Naive thymus-derived CD4-positive, alpha-beta T cell (primary cell): ENCODE data around the gene TGFBR3. TPM values are rescaled to one million over a fixed set of nuclear protein-coding genes. Genes with fewer than 3 reads are reported as not detected.

ENCODE experiments used
- ATAC-seq: fragments of 150-1000 bp; cut with Tn5 transposase; 2 replicates; pipeline ENCODE4 v1.10.0; 2021; ENCODE audit warnings: mild to moderate bottlenecking, moderate library complexity
- CTCF ChIA-PET: fragments of 350-600 bp; sonication (Branson Sonifier 250); formaldehyde crosslinking; loops from one replicate; lab custom pipeline; 2021; ENCODE audit warnings: antibody characterized with exemption; lab: Charles Lee
- POLR2A ChIA-PET: fragments of 350-600 bp; sonication (Branson Sonifier 250); formaldehyde crosslinking; loops from one replicate; lab custom pipeline; 2021; ENCODE audit warnings: antibody characterized with exemption, inconsistent platforms; lab: Charles Lee
- DNase-seq, 9 donors: peaks; one replicate each; pipeline versions ENCODE4 v3.0.0 to v3.0.0-alpha.2; 2020 to 2022; ENCODE audit warnings: mixed read lengths in 1 of 9
- H3K27ac ChIP-seq: one replicate; pipeline ENCODE4 v1.7.0; 2013; ENCODE audit warnings: mild to moderate bottlenecking, low read depth, low read length, moderate library complexity
- H3K27me3 ChIP-seq, 2 donors: one replicate each; pipeline ENCODE4 v1.7.0; 2013; ENCODE audit warnings: low read length in 2 of 2, mild to moderate bottlenecking in 2 of 2, moderate library complexity in 2 of 2; ENCODE audit not compliant: control insufficient read depth in 2 of 2, insufficient read depth in 2 of 2
- H3K36me3 ChIP-seq, 3 experiments: 1 replicate in 2 of 3; 2 replicates in 1 of 3; pipeline ENCODE4 v1.7.0; 2013; ENCODE audit warnings: low read length in 3 of 3, mild to moderate bottlenecking in 3 of 3, moderate library complexity in 1 of 3; ENCODE audit not compliant: insufficient read depth in 3 of 3, control insufficient read depth in 2 of 3
- H3K4me1 ChIP-seq, 2 donors: one replicate each; pipeline ENCODE4 v1.7.0; 2013; ENCODE audit warnings: low read length in 2 of 2, mild to moderate bottlenecking in 2 of 2, moderate library complexity in 1 of 2; ENCODE audit not compliant: control insufficient read depth in 2 of 2, insufficient read depth in 2 of 2
- H3K4me3 ChIP-seq: 2 replicates; pipeline ENCODE4 v1.7.0; 2013; ENCODE audit warnings: mild to moderate bottlenecking, low read length
- H3K9me3 ChIP-seq, 3 experiments: 1 replicate in 2 of 3; 2 replicates in 1 of 3; pipeline ENCODE4 v1.7.0; 2013; ENCODE audit warnings: low read length in 3 of 3; ENCODE audit not compliant: control insufficient read depth in 2 of 3
- H3K27ac Mint-ChIP-seq, 9 donors: one replicate each; pipeline ENCODE4 v1.8.0; 2020 to 2022; ENCODE audit warnings: mixed read lengths in 9 of 9, mild to moderate bottlenecking in 8 of 9, moderate library complexity in 5 of 9, inconsistent platforms in 2 of 9
- H3K27me3 Mint-ChIP-seq, 5 donors: one replicate each; pipeline ENCODE4 v1.8.0; 2021 to 2022; ENCODE audit warnings: mixed read lengths in 5 of 5, mild to moderate bottlenecking in 1 of 5
- H3K36me3 Mint-ChIP-seq, 5 donors: one replicate each; pipeline ENCODE4 v1.8.0; 2020 to 2022; ENCODE audit warnings: mixed read lengths in 5 of 5, mild to moderate bottlenecking in 3 of 5, inconsistent platforms in 1 of 5
- H3K4me1 Mint-ChIP-seq, 7 donors: one replicate each; pipeline ENCODE4 v1.8.0; 2020 to 2022; ENCODE audit warnings: mixed read lengths in 7 of 7, mild to moderate bottlenecking in 3 of 7, inconsistent platforms in 1 of 7
- H3K4me3 Mint-ChIP-seq, 10 donors: one replicate each; pipeline ENCODE4 v1.8.0; 2020 to 2022; ENCODE audit warnings: mild to moderate bottlenecking in 10 of 10, mixed read lengths in 10 of 10, moderate library complexity in 6 of 10, inconsistent platforms in 2 of 10
- H3K9me3 Mint-ChIP-seq, 11 donors: one replicate each; pipeline ENCODE4 v1.8.0; 2020 to 2022; ENCODE audit warnings: mixed read lengths in 11 of 11, mild to moderate bottlenecking in 4 of 11, inconsistent platforms in 1 of 11, moderate library complexity in 1 of 11
- intact Hi-C, 2 donors: fragments of 100-400 bp; cut with micrococcal nuclease; formaldehyde crosslinking; loops; one replicate each; pipeline ENCODE4 v1.15.1; 2023
- polyA plus RNA-seq, 2 donors: library from polyadenylated mRNA; unstranded; fragments of 300-500 nt; fragmentation: Illumina TruSeq; gene quantifications; one replicate each; pipeline ENCODE4 v1.2.3, GENCODE V29; 2021
- total RNA-seq, 6 experiments: library from RNA in 5 of 6; stranded (reverse) in 5 of 6; gene quantifications; 1 replicate in 5 of 6; 2 replicates in 1 of 6; pipeline ENCODE4 v1.2.3 and lab custom pipeline; 2021 to 2026

Gene TGFBR3
- total and polyA plus RNA-seq, 7 experiments from 2014 or later, result 9.4 to 36.3 (median 11.4) TPM

DNA sequence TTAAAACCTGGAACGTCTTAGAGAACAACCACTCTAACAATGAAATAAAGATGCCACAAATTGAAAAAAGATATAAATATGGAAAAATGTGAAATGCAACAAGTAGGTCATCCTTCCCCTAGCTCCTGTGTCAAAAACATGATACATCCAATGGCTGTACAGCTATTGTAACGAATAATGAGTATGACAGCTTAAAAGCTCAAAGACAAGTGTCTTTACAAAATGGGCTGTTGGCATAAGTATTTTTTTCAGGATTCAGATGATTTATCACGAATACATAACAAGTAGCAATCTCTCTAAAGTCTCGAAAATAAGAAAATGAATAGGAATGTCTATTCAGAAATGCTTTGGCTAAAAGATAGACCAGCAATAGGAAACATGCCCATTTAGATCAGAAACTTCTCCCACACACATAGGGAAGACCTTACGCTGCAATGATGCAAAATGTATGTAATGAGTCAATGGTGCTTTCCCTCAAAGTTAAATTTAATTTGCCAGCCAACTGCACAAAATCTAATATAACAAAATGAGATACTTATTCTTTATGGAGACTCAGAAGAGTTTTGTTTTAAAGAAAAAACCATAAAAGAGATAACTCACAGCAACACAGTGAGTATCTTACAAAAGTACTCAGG, 8.3 kb downstream of the TGFBR3 start:
- no peak overlapping the region for H3K4me3 ChIP-seq
- Mint-ChIP-seq H3K4me1 (peaks cover 16 to 61% (median 41%) of the 10 kb centered on the region in 7 donors), H3K9me3 (no peaks in the 10 kb centered on the region), H3K27ac (peak overlapping the region in 2 of 9 donors; percentile 15 to 46), H3K27me3 (peaks cover 0 to 41% (median 0%) of the 10 kb centered on the region in 5 donors), H3K4me3 (peak overlapping the region in 2 of 10 donors; percentile 14 to 21), H3K36me3 (peaks cover 0 to 8% (median 0%) of the 10 kb centered on the region in 5 donors)
- CTCF ChIA-PET, result no interaction called here
- DNase-seq (no peak), ATAC-seq (peak; percentile 49)
- POLR2A ChIA-PET, result no interaction called here
- no peaks in the 10 kb centered on the region for H3K27me3 ChIP-seq
- no peaks in the 10 kb centered on the region for H3K36me3 ChIP-seq
- H3K9me3 ChIP-seq, result no peaks in the 10 kb centered on the region
- no peak overlapping the region for H3K27ac ChIP-seq
- intact Hi-C loops, result no loop called here
- H3K4me1 ChIP-seq, result peaks cover 13 to 36% of the 10 kb centered on the region in 2 donors

DNA sequence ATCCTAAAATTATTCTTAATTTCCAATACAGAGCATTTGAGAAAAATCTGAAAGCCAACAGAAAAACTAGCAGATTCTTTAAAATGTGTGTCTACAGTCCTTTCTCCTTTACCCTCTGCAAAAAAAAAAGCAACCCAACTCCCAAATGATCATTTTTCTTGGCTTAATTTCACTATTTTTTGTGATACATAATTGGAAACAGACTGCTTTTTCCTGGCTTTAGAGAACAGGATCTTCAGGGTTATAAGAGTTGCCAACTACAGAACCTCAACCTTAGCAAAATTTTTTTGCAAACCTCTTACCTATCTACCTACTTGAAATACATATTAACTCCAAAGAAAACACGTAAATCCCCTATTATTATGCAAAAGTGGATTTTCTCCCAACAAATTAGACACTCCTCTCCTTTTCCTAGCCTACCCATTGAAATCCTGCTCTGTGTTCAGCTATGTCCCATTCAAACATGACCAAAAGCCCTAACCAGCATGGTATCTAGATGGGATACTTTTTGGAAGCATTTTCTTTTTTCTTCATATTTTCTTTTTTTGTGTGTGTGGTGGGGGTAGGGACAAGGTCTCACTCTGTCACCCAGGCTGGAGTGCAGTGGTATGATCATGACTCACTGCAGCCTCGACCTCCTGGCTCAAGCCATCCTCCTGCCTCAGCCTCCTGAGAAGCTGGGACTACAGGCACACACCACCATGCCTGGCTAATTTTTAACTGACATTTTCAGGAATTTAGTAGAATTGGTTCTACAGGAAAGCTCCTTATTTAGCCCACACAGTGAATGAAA, 9.0 kb downstream of the TGFBR3 start:
- ChIA-PET POLR2A (interaction anchor here (0.7 to 1.6 kb wide), 2 partner anchors 9 to 369 kb away, joined by 4 read pairs; partner anchors contain the start of gene TGFBR3), CTCF (no interaction called here)
- DNase-seq (no peak), ATAC-seq (no peak)
- Histone ChIP-seq H3K4me3 (no peak overlapping the region), H3K4me1 (peaks cover 20 to 43% of the 10 kb centered on the region in 2 donors), H3K27me3 (no peaks in the 10 kb centered on the region), H3K36me3 (no peaks in the 10 kb centered on the region), H3K9me3 (no peaks in the 10 kb centered on the region), H3K27ac (no peak overlapping the region)
- Mint-ChIP-seq H3K27ac (peak overlapping the region in 2 of 9 donors; percentile 15 to 46), H3K36me3 (peaks cover 0 to 8% (median 0%) of the 10 kb centered on the region in 5 donors), H3K27me3 (peaks cover 0 to 42% (median 0%) of the 10 kb centered on the region in 5 donors), H3K4me3 (no peak overlapping the region), H3K4me1 (peaks cover 24 to 68% (median 48%) of the 10 kb centered on the region in 7 donors), H3K9me3 (no peaks in the 10 kb centered on the region)
- intact Hi-C loops, result no loop called here

DNA sequence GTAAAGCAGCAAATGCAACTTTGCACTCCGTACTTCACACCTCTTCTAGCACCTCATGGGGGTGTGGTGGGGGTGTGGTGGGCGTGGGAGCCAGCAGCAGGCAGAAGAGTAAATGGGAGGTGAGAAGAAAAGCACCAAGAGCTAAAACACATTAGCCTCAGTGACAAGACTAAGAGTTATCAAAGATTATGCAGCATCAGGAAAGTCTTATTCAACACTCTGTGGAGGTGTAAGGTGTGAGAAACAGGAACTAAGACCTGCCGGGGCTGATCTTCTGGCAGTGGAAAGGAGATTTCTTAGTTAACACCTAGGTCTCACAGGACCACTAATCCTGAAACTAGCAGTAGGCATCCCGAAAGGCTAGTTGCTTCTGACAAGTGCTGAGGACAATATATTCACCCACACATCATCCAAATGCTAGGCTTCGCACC, 9.9 kb downstream of the TGFBR3 start:
- Histone ChIP-seq H3K4me3 (no peak overlapping the region), H3K4me1 (peaks cover 29 to 48% of the 10 kb centered on the region in 2 donors), H3K9me3 (no peaks in the 10 kb centered on the region), H3K27ac (no peak overlapping the region), H3K27me3 (no peaks in the 10 kb centered on the region), H3K36me3 (no peaks in the 10 kb centered on the region)
- H3K27ac Mint-ChIP-seq, result peak overlapping the region in 1 of 9 donors; percentile 45
- no peaks in the 10 kb centered on the region for H3K9me3 Mint-ChIP-seq
- DNase-seq (peak in 1 of 9 donors; percentile 27), ATAC-seq (peak; percentile 61)
- intact Hi-C loops, result no loop called here
- ChIA-PET CTCF (no interaction called here), POLR2A (interaction anchor here (1.6 kb wide), 1 partner anchor 10 kb away, joined by 4 read pairs; the partner anchor contains the start of gene TGFBR3)
- H3K27me3 Mint-ChIP-seq, result peaks cover 0 to 42% (median 0%) of the 10 kb centered on the region in 5 donors
- peaks cover 0 to 8% (median 0%) of the 10 kb centered on the region in 5 donors for H3K36me3 Mint-ChIP-seq
- peak overlapping the region in 1 of 10 donors; percentile 4 for H3K4me3 Mint-ChIP-seq
- H3K4me1 Mint-ChIP-seq, result peaks cover 25 to 70% (median 57%) of the 10 kb centered on the region in 7 donors

GRCh38 chr1:91874167-91874566, 11.8 kb downstream of the TGFBR3 start:
- intact Hi-C loops, result no loop called here
- Mint-ChIP-seq H3K4me3 (no peak overlapping the region), H3K36me3 (peaks cover 0 to 13% (median 0%) of the 10 kb centered on the region in 5 donors), H3K27ac (no peak overlapping the region), H3K9me3 (no peaks in the 10 kb centered on the region), H3K4me1 (peaks cover 31 to 80% (median 68%) of the 10 kb centered on the region in 7 donors), H3K27me3 (peaks cover 0 to 46% (median 0%) of the 10 kb centered on the region in 5 donors)
- DNase-seq, result no peak
- H3K36me3 ChIP-seq, result no peaks in the 10 kb centered on the region
- no peak overlapping the region for H3K4me3 ChIP-seq
- ChIA-PET POLR2A (interaction anchor here (0.6 to 1.0 kb wide), 3 partner anchors 11 to 460 kb away, joined by 3 to 5 read pairs (median 4); no protein-coding TSS in a partner anchor), CTCF (no interaction called here)
- no peaks in the 10 kb centered on the region for H3K9me3 ChIP-seq
- H3K4me1 ChIP-seq, result peaks cover 29 to 56% of the 10 kb centered on the region in 2 donors
- ATAC-seq, result no peak
- no peaks in the 10 kb centered on the region for H3K27me3 ChIP-seq
- no peak overlapping the region for H3K27ac ChIP-seq

- no peak overlapping the region for H3K4me3 ChIP-seq
- intact Hi-C loops, result loop anchor here in 1 of 2 donors (1.0 kb wide), 1 partner anchor 12 kb away; no protein-coding TSS in a partner anchor
- no peaks in the 10 kb centered on the region for H3K9me3 ChIP-seq
- peaks cover 29 to 56% of the 10 kb centered on the region in 2 donors for H3K4me1 ChIP-seq
- peaks cover 0 to 37% (median 0%) of the 10 kb centered on the region in 5 donors for H3K27me3 Mint-ChIP-seq
- H3K27ac Mint-ChIP-seq, result peak overlapping the region in 7 of 9 donors; percentile 17 to 90 (median 65)
- POLR2A ChIA-PET, result interaction anchor here (1.3 kb wide), 1 partner anchor 63 kb away, joined by 3 read pairs; no protein-coding TSS in a partner anchor
- H3K4me3 Mint-ChIP-seq, result peak overlapping the region; percentile 32 to 86 (median 76)
- peaks cover 0 to 12% (median 0%) of the 10 kb centered on the region in 5 donors for H3K36me3 Mint-ChIP-seq
- DNase-seq (peak in 4 of 9 donors; percentile 8 to 37 (median 14)), ATAC-seq (peak; percentile 40)
- H3K36me3 ChIP-seq, result no peaks in the 10 kb centered on the region
- CTCF ChIA-PET, result interaction anchor here (0.5 kb wide), 1 partner anchor 124 kb away, joined by 4 read pairs; no protein-coding TSS in a partner anchor
- peaks cover 21 to 72% (median 58%) of the 10 kb centered on the region in 7 donors for H3K4me1 Mint-ChIP-seq
- no peaks in the 10 kb centered on the region for H3K27me3 ChIP-seq
- no peak overlapping the region for H3K27ac ChIP-seq
- no peaks in the 10 kb centered on the region for H3K9me3 Mint-ChIP-seq
Measured at GRCh38 chr1:91872559-91873081, 13.3 kb downstream of the TGFBR3 start.

GRCh38 chr1:91872000-91872399, 14.0 kb downstream of the TGFBR3 start:
- Mint-ChIP-seq H3K4me3 (peak overlapping the region in 6 of 10 donors; percentile 4 to 78 (median 76)), H3K9me3 (no peaks in the 10 kb centered on the region), H3K4me1 (peaks cover 16 to 70% (median 51%) of the 10 kb centered on the region in 7 donors), H3K27ac (peak overlapping the region in 4 of 9 donors; percentile 17 to 65 (median 51)), H3K36me3 (peaks cover 0 to 11% (median 0%) of the 10 kb centered on the region in 5 donors), H3K27me3 (peaks cover 0 to 33% (median 0%) of the 10 kb centered on the region in 5 donors)
- ChIA-PET POLR2A (interaction anchor here (0.5 to 1.3 kb wide), 2 partner anchors 63 to 173 kb away, joined by 3 read pairs; no protein-coding TSS in a partner anchor), CTCF (no interaction called here)
- intact Hi-C loops, result loop anchor here in 1 of 2 donors (1.0 kb wide), 1 partner anchor 12 kb away; no protein-coding TSS in a partner anchor
- no peak overlapping the region for H3K27ac ChIP-seq
- no peak overlapping the region for H3K4me3 ChIP-seq
- H3K4me1 ChIP-seq, result peaks cover 29 to 50% of the 10 kb centered on the region in 2 donors
- ATAC-seq (no peak), DNase-seq (no peak)
- H3K36me3 ChIP-seq, result no peaks in the 10 kb centered on the region
- no peaks in the 10 kb centered on the region for H3K27me3 ChIP-seq
- H3K9me3 ChIP-seq, result no peaks in the 10 kb centered on the region
